Endothelial cell of umbilical vein (primary cell): ENCODE results near the gene GPR25. TPM values are rescaled to one million over a fixed set of nuclear protein-coding genes. Genes with fewer than 3 reads are reported as not detected.

Experiments used
- BruUV-seq: library from RNA; stranded (reverse); fragments of 400-500 nt; replicated peaks from 2 replicates; lab custom pipeline; 2021; lab: Mats Ljungman, UMichigan
- CTCF ChIA-PET: fragments of 300-600, 350-600 bp; sonication (Branson Sonifier 250); formaldehyde crosslinking; loops from one replicate; lab custom pipeline; 2021; ENCODE audit warnings: antibody characterized with exemption, inconsistent platforms; lab: Charles Lee
- POLR2A ChIA-PET: fragments of 300-600, 350-600 bp; sonication (Branson Sonifier 250); formaldehyde crosslinking; loops from one replicate; lab custom pipeline; 2021; ENCODE audit warnings: antibody characterized with exemption, inconsistent platforms; lab: Charles Lee
- DNase-seq: peaks from one replicate; pipeline ENCODE4 v3.0.0-alpha.2; 2011; ENCODE audit warnings: low read depth, low spot score
- FAIRE-seq: peaks from 2 replicates; lab custom pipeline; 2011; peaks lifted over from hg19 to GRCh38; lab: Jason Lieb, UNC
- H2AFZ ChIP-seq: 2 replicates; pipeline ENCODE4 v1.6.0; 2012; ENCODE audit warnings: low read depth, low read length, control low read depth, inconsistent platforms
- H3K27ac ChIP-seq: 2 replicates; pipeline ENCODE4 v1.5.1; 2011; ENCODE audit warnings: low read depth, mild to moderate bottlenecking, control low read depth, low read length, moderate library complexity; ENCODE audit not compliant: insufficient read depth
- H3K27me3 ChIP-seq, 2 experiments: 2 replicates each; pipeline versions ENCODE4 v1.6.0 to v1.6.1; 2011; ENCODE audit warnings: low read length in 2 of 2, mixed read lengths in 1 of 2; ENCODE audit not compliant: control insufficient read depth in 2 of 2, insufficient read depth in 2 of 2
- H3K36me3 ChIP-seq, 2 experiments: 2 replicates in 1 of 2; 3 replicates in 1 of 2; pipeline ENCODE4 v1.5.1; 2011; ENCODE audit warnings: low read length in 2 of 2, mild to moderate bottlenecking in 1 of 2, moderate library complexity in 1 of 2; ENCODE audit not compliant: control insufficient read depth in 2 of 2, insufficient read depth in 2 of 2; ENCODE audit errors: extremely low read depth in 1 of 2
- H3K4me1 ChIP-seq: 3 replicates; pipeline ENCODE4 v1.5.1; 2011; ENCODE audit warnings: mild to moderate bottlenecking, low read length; ENCODE audit not compliant: control insufficient read depth, insufficient read depth; ENCODE audit errors: extremely low read depth
- H3K4me2 ChIP-seq: 2 replicates; pipeline ENCODE4 v1.6.1; 2011; ENCODE audit warnings: low read length, control low read depth, mixed read lengths; ENCODE audit not compliant: insufficient read depth
- H3K4me3 ChIP-seq, 3 experiments: fragments of 200-600 bp in 1 of 3; sonication (generic), shearing (Covaris generic) in 1 of 3; replicated peaks in 1 of 3; 2 replicates each; pipeline ENCODE4 v1.5.1; 2011 to 2016; ENCODE audit warnings: control low read depth in 3 of 3, low read length in 3 of 3, mild to moderate bottlenecking in 2 of 3, inconsistent platforms in 1 of 3, low read depth in 1 of 3, moderate library complexity in 1 of 3; ENCODE audit not compliant: insufficient read depth in 1 of 3
- H3K79me2 ChIP-seq: 2 replicates; pipeline ENCODE4 v1.6.0; 2012; ENCODE audit warnings: low read length, inconsistent platforms; ENCODE audit not compliant: control insufficient read depth, insufficient read depth
- H3K9ac ChIP-seq: replicated peaks from 2 replicates; pipeline ENCODE3; 2011; ENCODE audit warnings: low read length, control low read depth; ENCODE audit not compliant: insufficient read depth; ENCODE audit errors: extremely low read depth
- H3K9me1 ChIP-seq: replicated peaks from 3 replicates; pipeline ENCODE4 v1.6.0; 2011; ENCODE audit warnings: mild to moderate bottlenecking, low read length; ENCODE audit not compliant: control insufficient read depth, insufficient read depth; ENCODE audit errors: extremely low read depth
- H3K9me3 ChIP-seq: replicated peaks from 2 replicates; pipeline ENCODE4 v1.5.1; 2012; ENCODE audit warnings: low read length, inconsistent platforms; ENCODE audit not compliant: control insufficient read depth, insufficient read depth
- H4K20me1 ChIP-seq: replicated peaks from 2 replicates; pipeline ENCODE3; 2011; ENCODE audit warnings: mild to moderate bottlenecking, low read length; ENCODE audit not compliant: control insufficient read depth, insufficient read depth; ENCODE audit errors: extremely low read depth
- EZH2 ChIP-seq: IDR thresholded peaks from 2 replicates; pipeline ENCODE4 v1.6.1; 2012; ENCODE audit warnings: borderline replicate concordance, low read depth, mild to moderate bottlenecking, moderate library complexity, low read length, inconsistent platforms; ENCODE audit not compliant: severe bottlenecking
- FOS ChIP-seq: IDR thresholded peaks from 2 replicates; pipeline ENCODE4 v1.6.1; 2011; ENCODE audit warnings: mild to moderate bottlenecking, low read length, moderate library complexity, borderline replicate concordance; ENCODE audit not compliant: insufficient read depth
- JUN ChIP-seq: IDR thresholded peaks from 2 replicates; pipeline ENCODE4 v1.6.1; 2011; ENCODE audit warnings: borderline replicate concordance, low read depth; ENCODE audit not compliant: insufficient read length, insufficient read depth
- POLR2A ChIP-seq: IDR thresholded peaks from 2 replicates; pipeline ENCODE4 v1.6.1; 2012; ENCODE audit warnings: low read depth, mild to moderate bottlenecking, control low read depth, low read length
- POLR2AphosphoS5 ChIP-seq: IDR thresholded peaks from 2 replicates; pipeline ENCODE4 v1.6.1; 2012; ENCODE audit warnings: low read depth, mild to moderate bottlenecking, control low read depth, low read length, moderate library complexity; ENCODE audit not compliant: insufficient read depth
- dilution Hi-C: fragments of 300-500 bp; cut with MboI; formaldehyde crosslinking; loops from one replicate; pipeline ENCODE4 v1.15.0; 2019; ENCODE audit warnings: low sequenced_read_pairs; ENCODE audit not compliant: extremely low pct_ligation_motif_present
- intact Hi-C: fragments of 100-400 bp; cut with micrococcal nuclease; formaldehyde crosslinking; loops from one replicate; pipeline ENCODE4 v1.10.0; 2022
- polyA plus RNA-seq, 4 experiments: library from polyadenylated mRNA; depleted of rRNA in 3 of 4; stranded (reverse) in 3 of 4; unstranded in 1 of 4; fragments of >200 nt; gene quantifications; 2 replicates each; pipeline versions ENCODE4 v1.2.1 to v1.2.3, GENCODE V29; 2011 to 2012; ENCODE audit warnings: missing spikeins in 1 of 4
- total RNA-seq: library from RNA; stranded (reverse); gene quantifications from 2 replicates; pipeline ENCODE4 v1.2.3, GENCODE V29; 2021
- TF ChIP-seq, protein P1 (sequence below), 2 donors: IDR thresholded peaks; 1 replicate in 1 of 2; 2 replicates in 1 of 2; pipeline ENCODE4 v1.5.1; 2011; ENCODE audit warnings: low read length in 2 of 2, mild to moderate bottlenecking in 2 of 2, moderate library complexity in 2 of 2, control low read depth in 1 of 2, inconsistent platforms in 1 of 2, low read depth in 1 of 2; ENCODE audit not compliant: insufficient read depth in 1 of 2; ENCODE audit errors: extremely low read depth in 1 of 2
- TF ChIP-seq, protein P2 (sequence below): IDR thresholded peaks from 2 replicates; pipeline ENCODE4 v1.6.1; 2011; ENCODE audit not compliant: insufficient read depth, insufficient read length

The GPR25 gene
- total and polyA plus RNA-seq, 2 donors (not counting 3 experiments of a cell fraction or from before 2014, with no cell fraction given): not detected

DNA sequence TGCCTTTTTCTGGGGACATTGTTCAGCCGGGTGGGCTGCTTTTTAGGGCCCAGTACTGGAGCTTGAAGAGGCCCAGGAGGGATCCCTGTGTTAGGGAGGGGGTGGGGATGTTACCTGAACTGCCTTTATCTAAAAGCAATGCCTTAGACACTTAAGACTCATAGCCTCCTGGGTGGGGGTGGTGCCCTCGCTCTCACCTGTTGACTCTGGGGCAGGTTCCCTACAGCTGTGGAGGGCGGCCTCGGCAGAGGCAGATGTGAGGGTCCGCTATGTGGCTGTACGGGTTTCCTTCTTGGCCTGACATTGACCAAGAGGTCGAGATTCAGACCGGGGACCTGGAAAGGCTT lies 22.6 kb downstream of the GPR25 start:
- Histone ChIP-seq H3K27me3 (peaks cover 33% of the 10 kb centered on the region in 2 experiments), H3K9me1 (no peaks in the 10 kb centered on the region), H2AFZ (no peak overlapping the region), H4K20me1 (no peaks in the 10 kb centered on the region), H3K4me2 (no peak overlapping the region), H3K9ac (no peak overlapping the region), H3K9me3 (no peaks in the 10 kb centered on the region), H3K4me1 (no peaks in the 10 kb centered on the region), H3K27ac (no peak overlapping the region), H3K79me2 (no peaks in the 10 kb centered on the region), H3K4me3 (no peak overlapping the region), H3K36me3 (no peaks in the 10 kb centered on the region)
- dilution Hi-C loops: no loop called here
- no peak for DNase-seq
- no peak for FAIRE-seq
- no TSS peak for BruUV-seq
- intact Hi-C loops: no loop called here
- TF ChIP-seq POLR2AphosphoS5 (no peak), JUN (no peak), EZH2 (no peak), FOS (no peak), POLR2A (no peak)
- TF ChIP-seq, protein P1, sequence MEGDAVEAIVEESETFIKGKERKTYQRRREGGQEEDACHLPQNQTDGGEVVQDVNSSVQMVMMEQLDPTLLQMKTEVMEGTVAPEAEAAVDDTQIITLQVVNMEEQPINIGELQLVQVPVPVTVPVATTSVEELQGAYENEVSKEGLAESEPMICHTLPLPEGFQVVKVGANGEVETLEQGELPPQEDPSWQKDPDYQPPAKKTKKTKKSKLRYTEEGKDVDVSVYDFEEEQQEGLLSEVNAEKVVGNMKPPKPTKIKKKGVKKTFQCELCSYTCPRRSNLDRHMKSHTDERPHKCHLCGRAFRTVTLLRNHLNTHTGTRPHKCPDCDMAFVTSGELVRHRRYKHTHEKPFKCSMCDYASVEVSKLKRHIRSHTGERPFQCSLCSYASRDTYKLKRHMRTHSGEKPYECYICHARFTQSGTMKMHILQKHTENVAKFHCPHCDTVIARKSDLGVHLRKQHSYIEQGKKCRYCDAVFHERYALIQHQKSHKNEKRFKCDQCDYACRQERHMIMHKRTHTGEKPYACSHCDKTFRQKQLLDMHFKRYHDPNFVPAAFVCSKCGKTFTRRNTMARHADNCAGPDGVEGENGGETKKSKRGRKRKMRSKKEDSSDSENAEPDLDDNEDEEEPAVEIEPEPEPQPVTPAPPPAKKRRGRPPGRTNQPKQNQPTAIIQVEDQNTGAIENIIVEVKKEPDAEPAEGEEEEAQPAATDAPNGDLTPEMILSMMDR (IDR thresholded peaks at IDR 0.05; ENCODE audit: extremely low read depth in 1 of 2, insufficient read depth in 1 of 2, low read depth in 1 of 2, low read length in 2 of 2): no peak
- TF ChIP-seq, protein P2, sequence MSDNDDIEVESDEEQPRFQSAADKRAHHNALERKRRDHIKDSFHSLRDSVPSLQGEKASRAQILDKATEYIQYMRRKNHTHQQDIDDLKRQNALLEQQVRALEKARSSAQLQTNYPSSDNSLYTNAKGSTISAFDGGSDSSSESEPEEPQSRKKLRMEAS: no peak
- CTCF ChIA-PET: no interaction called here
- POLR2A ChIA-PET: no interaction called here
